ENCODE results near the gene RAB11FIP4. TPM values are rescaled to one million over a fixed set of nuclear protein-coding genes. Genes with fewer than 3 reads are reported as not detected.

RAB11FIP4 gene
- total RNA-seq, 1 donor from 2014 or later: 10.2 TPM

- no peak overlapping the region for H2AFZ ChIP-seq (replicated peaks)
- H3K4me1 ChIP-seq: peaks cover 4% of the 10 kb centered on the region
- DNase-seq (ENCODE audit: low spot score): no peak
- no peaks in the 10 kb centered on the region for H4K20me1 ChIP-seq (ENCODE audit: low read depth)
- Mint-ChIP-seq H3K4me1 (peaks cover 25% of the 10 kb centered on the region), H3K36me3 (peaks cover 1% of the 10 kb centered on the region), H3K27ac (peak overlapping the region; percentile 21), H3K4me3 (no peak overlapping the region), H3K9me3 (peaks cover 2% of the 10 kb centered on the region), H3K27me3 (ENCODE audit: insufficient read depth, low read depth) (no peaks in the 10 kb centered on the region)
- H3K4me3 ChIP-seq: no peak overlapping the region
- no peaks in the 10 kb centered on the region for H3K36me3 ChIP-seq
- no peaks in the 10 kb centered on the region for H3K79me2 ChIP-seq (ENCODE audit: low read depth)
- H3K9ac ChIP-seq: no peak overlapping the region
- TF ChIP-seq EZH2 (IDR thresholded peaks at IDR 0.05): no peak
- no peak for TF ChIP-seq CTCF (IDR thresholded peaks at IDR 0.05)
- TF ChIP-seq EZH2phosphoT487 (IDR thresholded peaks at IDR 0.05): no peak
- H3K4me2 ChIP-seq: no peak overlapping the region
- no peak overlapping the region for H3K27ac ChIP-seq
- no peaks in the 10 kb centered on the region for H3K27me3 ChIP-seq
- no peaks in the 10 kb centered on the region for H3K9me3 ChIP-seq (ENCODE audit: low read depth)
- no peaks in the 10 kb centered on the region for H3F3A ChIP-seq (ENCODE audit: low read depth)
These were observed 146.7 kb downstream of the RAB11FIP4 start for GRCh38 chr17:31538080-31538762.

DNA sequence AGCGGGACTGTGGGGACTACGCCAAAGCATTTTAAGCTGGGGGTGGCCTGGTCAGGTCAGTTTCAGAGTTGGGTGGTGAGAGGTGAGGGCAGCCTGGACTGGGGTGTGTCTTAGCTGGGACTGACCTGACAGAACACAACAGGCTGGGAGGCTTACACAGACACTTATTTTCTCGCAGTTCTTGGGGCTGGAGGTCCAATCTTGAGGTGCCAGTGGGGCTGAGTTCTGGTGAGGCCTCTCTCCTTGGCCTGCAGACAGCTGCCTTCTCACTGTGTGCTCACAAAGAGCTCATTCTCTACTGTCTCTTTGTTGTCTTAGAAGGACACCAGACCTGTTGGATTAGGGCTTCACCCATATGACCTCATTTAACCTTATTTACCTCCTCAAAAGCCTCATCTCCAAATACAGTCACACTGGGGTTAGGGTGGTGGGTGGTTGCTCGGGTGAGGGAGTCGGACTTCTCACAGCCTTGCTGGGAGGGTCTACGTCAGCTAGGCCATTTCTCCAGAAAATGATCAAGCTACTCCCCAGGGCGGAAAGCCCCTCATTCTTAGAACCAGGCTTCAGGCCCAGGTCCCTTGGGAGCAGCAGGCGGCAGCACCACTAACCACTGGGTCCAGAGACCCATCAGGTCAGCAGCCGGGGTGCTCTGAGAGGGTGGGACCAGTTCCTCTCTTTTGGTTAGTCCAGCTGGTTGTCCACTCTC lies 149.3 kb downstream of the RAB11FIP4 start:
- H3K27me3 ChIP-seq: no peaks in the 10 kb centered on the region
- H3K27ac ChIP-seq: no peak overlapping the region
- H3K27ac Mint-ChIP-seq: no peak overlapping the region
- H3K36me3 ChIP-seq: no peaks in the 10 kb centered on the region
- DNase-seq (ENCODE audit: low spot score): no peak
- H3K4me3 ChIP-seq: no peak overlapping the region
- H2AFZ ChIP-seq (replicated peaks): no peak overlapping the region
- no peaks in the 10 kb centered on the region for H3F3A ChIP-seq (ENCODE audit: low read depth)
- no peaks in the 10 kb centered on the region for H4K20me1 ChIP-seq (ENCODE audit: low read depth)
- H3K4me2 ChIP-seq: no peak overlapping the region
- H3K9me3 ChIP-seq (ENCODE audit: low read depth): no peaks in the 10 kb centered on the region
- peaks cover 2% of the 10 kb centered on the region for H3K9me3 Mint-ChIP-seq
- peaks cover 2% of the 10 kb centered on the region for H3K27me3 Mint-ChIP-seq (ENCODE audit: insufficient read depth, low read depth)
- peaks cover 8% of the 10 kb centered on the region for H3K4me1 Mint-ChIP-seq
- peaks cover 1% of the 10 kb centered on the region for H3K36me3 Mint-ChIP-seq
- TF ChIP-seq CTCF (IDR thresholded peaks at IDR 0.05) (no peak), EZH2phosphoT487 (IDR thresholded peaks at IDR 0.05) (no peak), EZH2 (IDR thresholded peaks at IDR 0.05) (no peak)
- H3K4me1 ChIP-seq: no peaks in the 10 kb centered on the region
- H3K79me2 ChIP-seq (ENCODE audit: low read depth): no peaks in the 10 kb centered on the region
- H3K9ac ChIP-seq: no peak overlapping the region
- no peak overlapping the region for H3K4me3 Mint-ChIP-seq

DNA sequence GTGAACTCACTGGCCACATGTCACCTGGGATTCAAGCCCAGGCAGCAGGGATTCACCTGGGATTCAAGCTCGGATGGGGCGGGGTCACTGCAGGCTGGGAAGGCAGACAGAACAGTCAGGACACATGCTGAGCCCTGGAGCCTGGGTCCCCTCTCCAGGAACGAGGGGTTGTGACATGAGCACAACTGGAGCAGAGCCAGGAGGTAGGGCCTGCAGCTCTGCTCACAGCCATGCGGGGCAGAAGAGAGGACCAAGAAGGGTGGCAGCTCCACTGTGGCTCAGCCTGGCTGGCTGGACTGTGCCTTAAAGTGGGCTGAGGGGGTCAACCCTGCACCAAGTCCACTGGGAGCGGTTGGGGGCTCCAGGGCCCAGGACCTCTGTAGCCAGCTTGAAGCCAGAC lies 150.1 kb downstream of the RAB11FIP4 start:
- Mint-ChIP-seq H3K4me3 (no peak overlapping the region), H3K4me1 (peaks cover 8% of the 10 kb centered on the region), H3K9me3 (peaks cover 2% of the 10 kb centered on the region), H3K27ac (no peak overlapping the region), H3K27me3 (ENCODE audit: insufficient read depth, low read depth) (peaks cover 2% of the 10 kb centered on the region), H3K36me3 (peaks cover 1% of the 10 kb centered on the region)
- H3K27ac ChIP-seq: no peak overlapping the region
- no peak overlapping the region for H3K4me3 ChIP-seq
- DNase-seq (ENCODE audit: low spot score): no peak
- H3K27me3 ChIP-seq: no peaks in the 10 kb centered on the region
- no peaks in the 10 kb centered on the region for H3K4me1 ChIP-seq
- no peak for TF ChIP-seq EZH2phosphoT487 (IDR thresholded peaks at IDR 0.05)
- TF ChIP-seq EZH2 (IDR thresholded peaks at IDR 0.05): no peak
- TF ChIP-seq CTCF (IDR thresholded peaks at IDR 0.05): no peak
- no peak overlapping the region for H2AFZ ChIP-seq (replicated peaks)
- no peaks in the 10 kb centered on the region for H3F3A ChIP-seq (ENCODE audit: low read depth)
- no peak overlapping the region for H3K9ac ChIP-seq
- no peak overlapping the region for H3K4me2 ChIP-seq
- H4K20me1 ChIP-seq (ENCODE audit: low read depth): no peaks in the 10 kb centered on the region
- H3K9me3 ChIP-seq (ENCODE audit: low read depth): no peaks in the 10 kb centered on the region
- no peaks in the 10 kb centered on the region for H3K79me2 ChIP-seq (ENCODE audit: low read depth)
- no peaks in the 10 kb centered on the region for H3K36me3 ChIP-seq

Data from neural progenitor cell (in vitro differentiated cells).